ENCODE results near the gene LSM3. TPM values are rescaled to one million over a fixed set of nuclear protein-coding genes. Genes with fewer than 3 reads are reported as not detected.
A peak's percentile ranks its signal among the peaks of the same experiment; 100 is the strongest.

Gene LSM3
- total and polyA plus RNA-seq, 2 of the 4 experiments (the other 2 are of a cell fraction) = 3.4 to 11.5 TPM

DNA sequence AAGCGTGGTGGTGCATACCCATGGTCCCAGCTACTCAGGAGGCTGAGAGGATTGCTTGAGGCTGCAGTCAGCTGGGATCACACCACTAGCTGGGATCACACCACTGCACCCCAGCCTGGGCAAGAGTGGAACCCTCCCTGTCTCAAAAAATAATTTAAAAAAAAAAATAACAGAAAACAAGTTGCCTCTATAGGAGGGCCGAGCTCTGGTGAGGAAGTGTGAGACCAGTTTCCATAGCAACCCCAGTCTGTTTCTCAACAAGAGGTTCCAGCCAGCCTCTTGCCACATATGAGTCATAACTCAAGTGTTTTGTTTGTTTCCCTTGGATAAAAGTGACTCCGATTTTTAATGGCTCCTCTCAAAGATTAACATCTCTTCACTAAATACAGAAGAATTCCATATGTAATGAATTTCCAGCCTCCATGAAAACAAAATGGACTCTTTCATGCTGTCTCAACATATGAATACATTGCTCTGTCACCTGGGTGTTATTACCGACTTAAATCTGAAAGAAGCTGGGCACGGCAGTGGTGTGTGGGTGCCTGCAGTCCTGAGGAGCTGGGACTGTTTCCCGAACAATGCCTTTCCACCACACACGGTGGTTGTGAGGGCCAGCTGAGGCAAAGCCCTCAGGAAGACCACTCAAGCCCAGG is 34.1 kb upstream of the LSM3 start:
- BruUV-seq (replicated peaks) = no TSS peak
- peak overlapping the region; percentile 40; the same call in 1 of the 3 replicates for H2BK15ac ChIP-seq (ENCODE audit: low read depth, low read length)
- H3K9me1 ChIP-seq (ENCODE audit: insufficient read depth, low read length) = peaks cover 24% of the 10 kb centered on the region; the same call in 1 of the 2 replicates
- WGBS, 2 experiments (ENCODE audit: extremely low coverage in 2 of 2, insufficient read length in 1 of 2) = no CpG with 5 or more reads among the region's 7 CpGs
- H2BK20ac ChIP-seq (ENCODE audit: low read depth, low read length) = peak overlapping the region; percentile 89
- POLR2A ChIA-PET (ENCODE audit: unreplicated experiment) = interaction anchor here (1.1 to 1.3 kb wide), 2 partner anchors 20 to 34 kb away, joined by 3 to 6 read pairs; partner anchors contain the start of genes CHCHD4, LSM3, TMEM43 and XPC
- H4K91ac ChIP-seq (ENCODE audit: insufficient read depth, low read depth, low read length) = peak overlapping the region; percentile 87
- H2AK5ac ChIP-seq (ENCODE audit: low read depth, low read length) = peak overlapping the region; percentile 96
- peak overlapping the region; percentile 97 for H3K27ac ChIP-seq (ENCODE audit: insufficient read depth, low read length)
- ATAC-seq (ENCODE audit: low read depth) = peak; percentile 62
- peak overlapping the region; percentile 74 for H4K5ac ChIP-seq (ENCODE audit: low read depth, low read length)
- DNase-seq = peak; percentile 99
- H3K36me3 ChIP-seq (ENCODE audit: control insufficient read depth, insufficient read depth, low read length) = peaks cover 56% of the 10 kb centered on the region
- peak overlapping the region; percentile 85; the same call in 1 of the 2 replicates for H3K56ac ChIP-seq (ENCODE audit: extremely low read depth, insufficient read depth, low read length)
- H3K23ac ChIP-seq (ENCODE audit: low read depth, low read length) = peak overlapping the region; percentile 92
- H2AFZ ChIP-seq (replicated peaks; ENCODE audit: low read length, poor library complexity) = peak overlapping the region; percentile 65
- H3K9ac ChIP-seq (ENCODE audit: low read depth, low read length) = peak overlapping the region; percentile 56
- H3K4me2 ChIP-seq (ENCODE audit: low read depth, low read length) = peak overlapping the region; percentile 75
- peaks cover 29% of the 10 kb centered on the region for H3K4me1 ChIP-seq (ENCODE audit: control insufficient read depth, insufficient read depth, low read length)
- peak overlapping the region; percentile 92 for H2BK120ac ChIP-seq (ENCODE audit: low read depth, low read length)
- H4K8ac ChIP-seq (ENCODE audit: low read depth in 2 of 2, low read length in 2 of 2) = peak overlapping the region in 1 of 2 experiments; percentile 85; a peak in 2 of 4 replicates
- dilution Hi-C loops (cut with HindIII; ENCODE audit: low sequenced_read_pairs, unreplicated experiment) = no loop called here
- peak overlapping the region; percentile 85 for H3K14ac ChIP-seq (replicated peaks; ENCODE audit: low read depth, low read length)
- H3K79me1 ChIP-seq (ENCODE audit: low read depth in 1 of 2, low read length in 2 of 2) = peaks cover 0 to 19% of the 10 kb centered on the region in 2 experiments; a peak in 1 of 4 replicates
- CTCF ChIA-PET = interaction anchor here (2.3 kb wide), 1 partner anchor 19 kb away, joined by 11 read pairs; the partner anchor contains the start of genes CHCHD4 and TMEM43
- H2AK9ac ChIP-seq (replicated peaks; ENCODE audit: low read depth, low read length, poor library complexity) = peak overlapping the region; percentile 84
- peak overlapping the region; percentile 98 for H2BK5ac ChIP-seq (ENCODE audit: low read depth, low read length, poor library complexity, severe bottlenecking)
- intact Hi-C loops (cut with micrococcal nuclease) = loop anchor here (1.0 kb wide), 1 partner anchor 19 kb away; the partner anchor contains the start of gene TMEM43
- H3K4ac ChIP-seq (ENCODE audit: low read depth, low read length) = peak overlapping the region; percentile 96
- peaks cover 7% of the 10 kb centered on the region for H4K20me1 ChIP-seq (ENCODE audit: insufficient read depth, low read length)
- in situ Hi-C loops (cut with MboI; ENCODE audit: low sequenced_read_pairs) = loop anchor here (25.0 kb wide), 1 partner anchor 107 kb away; no protein-coding TSS in a partner anchor
- peak overlapping the region; percentile 91 for H3K18ac ChIP-seq (ENCODE audit: low read depth, low read length)
- no peaks in the 10 kb centered on the region for H3K9me3 ChIP-seq (ENCODE audit: control insufficient read depth, insufficient read depth, low read length)
- no peaks in the 10 kb centered on the region for H3K27me3 ChIP-seq (ENCODE audit: control insufficient read depth, insufficient read depth, low read length)
- H3K4me3 ChIP-seq (ENCODE audit: insufficient read depth, low read depth, low read length) = no peak overlapping the region
- no peak for TF ChIP-seq MAZ (IDR thresholded peaks at IDR 0.05; ENCODE audit: borderline replicate concordance, low read depth, low read length)
- no peak for TF ChIP-seq RAD21 (IDR thresholded peaks at IDR 0.05; ENCODE audit: low read length)
- no peak for TF ChIP-seq RCOR1 (IDR thresholded peaks at IDR 0.05; ENCODE audit: insufficient replicate concordance, low read length)
- TF ChIP-seq MXI1 (IDR thresholded peaks at IDR 0.05; ENCODE audit: borderline replicate concordance, low read depth, low read length) = no peak
- TF ChIP-seq SMC3 (IDR thresholded peaks at IDR 0.05; ENCODE audit: low read depth, low read length) = no peak
- TF ChIP-seq, protein P1, sequence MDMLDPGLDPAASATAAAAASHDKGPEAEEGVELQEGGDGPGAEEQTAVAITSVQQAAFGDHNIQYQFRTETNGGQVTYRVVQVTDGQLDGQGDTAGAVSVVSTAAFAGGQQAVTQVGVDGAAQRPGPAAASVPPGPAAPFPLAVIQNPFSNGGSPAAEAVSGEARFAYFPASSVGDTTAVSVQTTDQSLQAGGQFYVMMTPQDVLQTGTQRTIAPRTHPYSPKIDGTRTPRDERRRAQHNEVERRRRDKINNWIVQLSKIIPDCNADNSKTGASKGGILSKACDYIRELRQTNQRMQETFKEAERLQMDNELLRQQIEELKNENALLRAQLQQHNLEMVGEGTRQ (IDR thresholded peaks at IDR 0.05; ENCODE audit: low read depth, low read length) = no peak
- no peak for TF ChIP-seq RFX5 (IDR thresholded peaks at IDR 0.05; ENCODE audit: low read depth, low read length)
- TF ChIP-seq NFE2L2 (IDR thresholded peaks at IDR 0.05; ENCODE audit: low read depth, low read length) = no peak
- TF ChIP-seq, protein P2, sequence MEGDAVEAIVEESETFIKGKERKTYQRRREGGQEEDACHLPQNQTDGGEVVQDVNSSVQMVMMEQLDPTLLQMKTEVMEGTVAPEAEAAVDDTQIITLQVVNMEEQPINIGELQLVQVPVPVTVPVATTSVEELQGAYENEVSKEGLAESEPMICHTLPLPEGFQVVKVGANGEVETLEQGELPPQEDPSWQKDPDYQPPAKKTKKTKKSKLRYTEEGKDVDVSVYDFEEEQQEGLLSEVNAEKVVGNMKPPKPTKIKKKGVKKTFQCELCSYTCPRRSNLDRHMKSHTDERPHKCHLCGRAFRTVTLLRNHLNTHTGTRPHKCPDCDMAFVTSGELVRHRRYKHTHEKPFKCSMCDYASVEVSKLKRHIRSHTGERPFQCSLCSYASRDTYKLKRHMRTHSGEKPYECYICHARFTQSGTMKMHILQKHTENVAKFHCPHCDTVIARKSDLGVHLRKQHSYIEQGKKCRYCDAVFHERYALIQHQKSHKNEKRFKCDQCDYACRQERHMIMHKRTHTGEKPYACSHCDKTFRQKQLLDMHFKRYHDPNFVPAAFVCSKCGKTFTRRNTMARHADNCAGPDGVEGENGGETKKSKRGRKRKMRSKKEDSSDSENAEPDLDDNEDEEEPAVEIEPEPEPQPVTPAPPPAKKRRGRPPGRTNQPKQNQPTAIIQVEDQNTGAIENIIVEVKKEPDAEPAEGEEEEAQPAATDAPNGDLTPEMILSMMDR (conservative IDR thresholded peaks at IDR 0.05; ENCODE audit: low read depth, low read length) = no peak
- TF ChIP-seq CEBPB (IDR thresholded peaks at IDR 0.05; ENCODE audit: low read depth, low read length) = peak; percentile 92
- no peak for TF ChIP-seq CHD1 (IDR thresholded peaks at IDR 0.05; ENCODE audit: low read depth, low read length)
- TF ChIP-seq, protein P3, sequence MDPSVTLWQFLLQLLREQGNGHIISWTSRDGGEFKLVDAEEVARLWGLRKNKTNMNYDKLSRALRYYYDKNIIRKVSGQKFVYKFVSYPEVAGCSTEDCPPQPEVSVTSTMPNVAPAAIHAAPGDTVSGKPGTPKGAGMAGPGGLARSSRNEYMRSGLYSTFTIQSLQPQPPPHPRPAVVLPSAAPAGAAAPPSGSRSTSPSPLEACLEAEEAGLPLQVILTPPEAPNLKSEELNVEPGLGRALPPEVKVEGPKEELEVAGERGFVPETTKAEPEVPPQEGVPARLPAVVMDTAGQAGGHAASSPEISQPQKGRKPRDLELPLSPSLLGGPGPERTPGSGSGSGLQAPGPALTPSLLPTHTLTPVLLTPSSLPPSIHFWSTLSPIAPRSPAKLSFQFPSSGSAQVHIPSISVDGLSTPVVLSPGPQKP (IDR thresholded peaks at IDR 0.05; ENCODE audit: borderline replicate concordance, low read depth, low read length) = no peak
- peak; percentile 72 for TF ChIP-seq POLR2A (IDR thresholded peaks at IDR 0.05; ENCODE audit: low read depth, low read length)
- no peak for TF ChIP-seq MAFK (IDR thresholded peaks at IDR 0.05; ENCODE audit: low read depth, low read length)
